Stomach (tissue), 19 donors: Measurements from ENCODE around the gene SUZ12. TPM values are rescaled to one million over a fixed set of nuclear protein-coding genes. Genes with fewer than 3 reads are reported as not detected.
"Not testable (repeated sequence)": the region's sequence is repeated elsewhere in the genome, so short reads cannot be mapped to it uniquely, and the experiment has no call there.

Source experiments
- DNase-seq, 2 donors: peaks; one replicate each; pipeline versions ENCODE4 v3.0.0 to v3.0.0-alpha.2; 2013 to 2019
- H3K27ac ChIP-seq, 5 donors: fragments of 200-600 bp in 4 of 5; sonication (generic) in 4 of 5; one replicate each; pipeline ENCODE4 v1.5.1; 2013 to 2019; ENCODE audit warnings: mild to moderate bottlenecking in 1 of 5, moderate library complexity in 1 of 5
- H3K27me3 ChIP-seq, 3 donors: fragments of 200-600 bp; sonication (generic); one replicate each; pipeline ENCODE4 v1.5.1; 2017 to 2019; ENCODE audit warnings: mixed run types in 1 of 3
- H3K36me3 ChIP-seq, 4 donors: fragments of 200-600 bp; sonication (generic); 1 replicate in 3 of 4; 2 replicates in 1 of 4; pipeline ENCODE4 v1.5.1; 2016 to 2019
- H3K4me1 ChIP-seq, 4 donors: fragments of 200-600 bp; sonication (generic); one replicate each; pipeline ENCODE4 v1.5.1; 2016 to 2019
- H3K4me3 ChIP-seq, 4 donors: fragments of 200-600 bp; sonication (generic) in 3 of 4; one replicate each; pipeline ENCODE4 v1.5.1; 2016 to 2019; ENCODE audit warnings: mild to moderate bottlenecking in 1 of 4
- H3K9me3 ChIP-seq, 4 donors: fragments of 200-600 bp; sonication (generic); one replicate each; pipeline ENCODE4 v1.5.1; 2016 to 2019
- CTCF ChIP-seq, 7 experiments: fragments of 450-650 bp in 4 of 7; fragments of 200-600 bp in 3 of 7; sonication (generic) in 3 of 7; IDR thresholded peaks; one replicate each; pipeline ENCODE4 v1.5.1; 2016 to 2019; ENCODE audit warnings: antibody characterized with exemption in 7 of 7, control low read depth in 2 of 7, mild to moderate bottlenecking in 1 of 7
- EP300 ChIP-seq: sonication (generic); formaldehyde crosslinking; IDR thresholded peaks from one replicate; pipeline ENCODE4 v1.6.1; 2017; ENCODE audit warnings: antibody characterized with exemption
- POLR2A ChIP-seq, 4 donors: fragments of 450-650 bp; IDR thresholded peaks; one replicate each; pipeline ENCODE4 v1.6.1; 2016; ENCODE audit warnings: antibody characterized with exemption in 4 of 4, control low read depth in 2 of 4, mild to moderate bottlenecking in 1 of 4, moderate library complexity in 1 of 4
- POLR2AphosphoS5 ChIP-seq, 3 donors: sonication (generic); formaldehyde crosslinking; IDR thresholded peaks; one replicate each; pipeline ENCODE4 v1.6.1; 2016; ENCODE audit warnings: antibody characterized with exemption in 3 of 3
- WGBS, 5 donors: extraction: QIAGEN DNeasy Blood & Tissue Kit in 3 of 5; methylation state at CpG; one replicate each; pipeline versions ENCODE4 v1.1.5 to v1.1.7; 2013 to 2018; 5-methylcytosine and 5-hydroxymethylcytosine counted together
- intact Hi-C: fragments of 100-400 bp; cut with DNase I; formaldehyde crosslinking; loops from one replicate; pipeline ENCODE4 v1.15.1; 2023; ENCODE audit warnings: low total_unique reads
- long read RNA-seq, 10 donors: transcript quantifications; one replicate each; lab custom pipeline, GENCODE V29; 2026
- polyA plus RNA-seq, 3 donors: library from polyadenylated mRNA; stranded (reverse); fragments of 200-250 nt; gene quantifications; one replicate each; pipeline ENCODE4 v1.2.3, GENCODE V29; 2013
- total RNA-seq, 5 donors: library from RNA; depleted of rRNA; stranded (reverse); fragments of >200 nt; gene quantifications; one replicate each; pipeline versions ENCODE4 v1.1.0 to v1.2.3, GENCODE V29; 2014 to 2016
- donor health status: healthy with polysubstance abuse.
- donor health status: Bipolar disorder and iron deficiency.
- donor health status: healthy.

Gene SUZ12
- total RNA-seq (10 to 100 TPM in 3 of 5 donors, 1 to 10 TPM in 2; 5.5 to 53.7 (median 21.7) TPM), polyA plus RNA-seq (10 to 100 TPM in 1 of 3 donors, 1 to 10 TPM in 2; 9.1 to 12.8 (median 9.3) TPM)
- long read RNA-seq, donor 1, full-length matches to known transcripts: 2 of 2 reads
- long read RNA-seq, donor 1, partial matches to known transcripts: 0 of 2 reads
- long read RNA-seq, donor 1, other reads (novel, unspliced or antisense): 0 of 2 reads
- long read RNA-seq, donor 2, full-length matches to known transcripts: 6 of 6 reads
- long read RNA-seq, donor 2, partial matches to known transcripts: 0 of 6 reads
- long read RNA-seq, donor 2, other reads (novel, unspliced or antisense): 0 of 6 reads
- long read RNA-seq, donor 3: 0 reads
- long read RNA-seq, donor 4, full-length matches to known transcripts: 1 of 1 reads
- long read RNA-seq, donor 4, partial matches to known transcripts: 0 of 1 reads
- long read RNA-seq, donor 4, other reads (novel, unspliced or antisense): 0 of 1 reads
- long read RNA-seq, donor 5, full-length matches to known transcripts: 5 of 5 reads
- long read RNA-seq, donor 5, partial matches to known transcripts: 0 of 5 reads
- long read RNA-seq, donor 5, other reads (novel, unspliced or antisense): 0 of 5 reads
- long read RNA-seq, donor 6, full-length matches to known transcripts: 9 of 9 reads
- long read RNA-seq, donor 6, partial matches to known transcripts: 0 of 9 reads
- long read RNA-seq, donor 6, other reads (novel, unspliced or antisense): 0 of 9 reads
- long read RNA-seq, donor 7, full-length matches to known transcripts: 6 of 25 reads
- long read RNA-seq, donor 7, partial matches to known transcripts: 19 of 25 reads
- long read RNA-seq, donor 7, other reads (novel, unspliced or antisense): 0 of 25 reads
- long read RNA-seq, donor 8, full-length matches to known transcripts: 5 of 18 reads
- long read RNA-seq, donor 8, partial matches to known transcripts: 13 of 18 reads
- long read RNA-seq, donor 8, other reads (novel, unspliced or antisense): 0 of 18 reads
- long read RNA-seq, donor 9, full-length matches to known transcripts: 2 of 7 reads
- long read RNA-seq, donor 9, partial matches to known transcripts: 5 of 7 reads
- long read RNA-seq, donor 9, other reads (novel, unspliced or antisense): 0 of 7 reads
- long read RNA-seq, donor 10, full-length matches to known transcripts: 1 of 1 reads
- long read RNA-seq, donor 10, partial matches to known transcripts: 0 of 1 reads
- long read RNA-seq, donor 10, other reads (novel, unspliced or antisense): 0 of 1 reads

GRCh38 chr17:31936615-31937609 lies at the start of gene SUZ12:
SUZ12 (plus strand) TSS chr17:31937007; CDS start chr17:31937247, 240 bp downstream.
- peaks cover 0 to 14% (median 10%) of the 10 kb centered on the region in 4 donors for H3K36me3 ChIP-seq
- intact Hi-C loops: not testable (repeated sequence)

GRCh38 chr17:31888124-31888523 lies 48.7 kb upstream of the SUZ12 start:
- Histone ChIP-seq H3K4me1 (no peaks in the 10 kb centered on the region), H3K36me3 (peaks cover 82 to 100% (median 100%) of the 10 kb centered on the region in 4 donors), H3K4me3 (no peak overlapping the region), H3K27me3 (no peaks in the 10 kb centered on the region), H3K27ac (peak overlapping the region in 1 of 5 donors; percentile 7), H3K9me3 (no peaks in the 10 kb centered on the region)
- intact Hi-C loops: no loop called here
- TF ChIP-seq POLR2A (IDR thresholded peaks at IDR 0.05): no peak
- TF ChIP-seq EP300: no peak
- TF ChIP-seq POLR2AphosphoS5 (IDR thresholded peaks at IDR 0.05): no peak
- DNase-seq: peak in 1 of 2 donors; percentile 13
- WGBS, 5 donors: 81 to 90% (median 84%) methylated on average over 4 of the region's 4 CpGs

More at GRCh38 chr17:31936615-31937609, at the start of gene SUZ12:
- H3K9me3 ChIP-seq, H3K27me3 ChIP-seq: not testable (repeated sequence)
- WGBS, 5 donors: 0% methylated on average over 52 to 92 of the region's 93 CpGs
- TF ChIP-seq POLR2A (IDR thresholded peaks at IDR 0.05) (peak in 1 of 4 donors; percentile 19), POLR2AphosphoS5 (IDR thresholded peaks at IDR 0.05) (peak in 1 of 3 donors; percentile 50)
- DNase-seq: peak; percentile 86 to 96
- Histone ChIP-seq H3K27ac (peak within 1 kb of the TSS; percentile 74 to 94 (median 92)), H3K4me1 (peaks cover 11 to 33% (median 19%) of the 10 kb centered on the region in 4 donors), H3K4me3 (peak within 1 kb of the TSS; percentile 71 to 96 (median 88))

GRCh38 chr17:31900877-31901276 lies 35.9 kb upstream of the SUZ12 start:
- Histone ChIP-seq H3K27me3 (no peaks in the 10 kb centered on the region), H3K9me3 (no peaks in the 10 kb centered on the region), H3K36me3 (peaks cover 14 to 39% (median 36%) of the 10 kb centered on the region in 4 donors), H3K4me3 (peak overlapping the region; percentile 84 to 89 (median 86)), H3K27ac (peak overlapping the region in 4 of 5 donors; percentile 66 to 86 (median 80)), H3K4me1 (peaks cover 12 to 26% (median 20%) of the 10 kb centered on the region in 4 donors)
- TF ChIP-seq EP300: no peak
- TF ChIP-seq CTCF (IDR thresholded peaks at IDR 0.05): no peak
- TF ChIP-seq POLR2AphosphoS5 (IDR thresholded peaks at IDR 0.05): no peak
- TF ChIP-seq POLR2A (IDR thresholded peaks at IDR 0.05): no peak
- WGBS, 5 donors: 1 to 9% (median 5%) methylated on average over 5 of the region's 5 CpGs
- peak in 1 of 2 donors; percentile 43 for DNase-seq
- intact Hi-C loops: no loop called here

- Histone ChIP-seq H3K36me3 (peaks cover 12 to 21% (median 18%) of the 10 kb centered on the region in 4 donors), H3K27ac (no peak overlapping the region), H3K27me3 (no peaks in the 10 kb centered on the region), H3K4me3 (no peak overlapping the region), H3K9me3 (no peaks in the 10 kb centered on the region), H3K4me1 (peaks cover 12 to 34% (median 23%) of the 10 kb centered on the region in 4 donors)
- WGBS, 5 donors: 61 to 74% (median 69%) methylated on average over 2 of the region's 2 CpGs
- no peak for DNase-seq
- TF ChIP-seq POLR2A (IDR thresholded peaks at IDR 0.05): no peak
- intact Hi-C loops: no loop called here
Measured at GRCh38 chr17:31902693-31903092, 34.1 kb upstream of the SUZ12 start.
